Dermis blood vessel endothelial cell (primary cell): ENCODE data around the gene TCF7L2. TPM values are rescaled to one million over a fixed set of nuclear protein-coding genes. Genes with fewer than 3 reads are reported as not detected.
A peak's percentile ranks its signal among the peaks of the same experiment; 100 is the strongest.

Experiments
- DNase-seq: peaks from one replicate; pipeline ENCODE4 v3.0.0; 2010
- total RNA-seq: library from RNA; depleted of rRNA; stranded (reverse); fragments of >200 nt; gene quantifications from 2 replicates; pipeline ENCODE4 v1.2.3, GENCODE V29; 2014

The TCF7L2 gene
- total RNA-seq, 1 donor from 2014 or later: 2.9 TPM

DNA sequence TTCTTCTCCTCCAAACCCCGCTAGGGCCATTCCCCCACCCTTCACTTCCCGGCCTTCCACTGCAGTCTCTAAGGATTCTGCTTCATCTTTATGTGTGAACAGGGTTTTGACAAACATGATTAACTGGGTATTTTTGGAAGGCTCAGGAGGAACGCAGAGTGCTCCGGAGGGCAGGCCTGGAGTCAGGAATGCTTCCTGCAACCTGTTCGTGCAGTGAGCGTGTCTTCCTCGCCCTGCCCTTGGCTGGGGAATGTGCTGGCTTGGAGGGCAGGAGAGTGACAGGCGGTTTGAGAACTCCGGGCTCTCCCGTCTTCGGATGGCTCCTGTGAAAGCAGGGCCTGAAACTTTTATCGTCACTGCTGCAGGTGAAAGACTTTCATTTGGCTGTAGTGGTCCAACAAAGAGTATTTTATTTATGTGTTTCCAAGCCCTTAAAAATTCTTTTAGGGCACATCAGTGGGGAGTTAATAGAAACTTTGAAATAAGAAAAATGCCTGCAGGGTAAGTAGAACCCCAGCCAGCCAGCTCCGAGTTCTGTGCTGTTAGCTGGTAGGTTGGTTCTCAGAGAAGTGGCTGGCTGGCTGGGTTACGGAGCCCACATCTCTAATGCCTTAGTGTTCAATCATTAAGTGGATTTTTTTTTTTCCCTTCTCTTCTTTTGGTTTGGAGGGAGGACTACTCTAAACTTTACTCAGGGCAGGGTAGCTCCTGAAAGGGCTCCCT is 51.0 kb downstream of the TCF7L2 start:
- DNase-seq: no peak

- DNase-seq: no peak
Measured at GRCh38 chr10:113001599-113002448, 51.8 kb downstream of the TCF7L2 start.

GRCh38 chr10:113002449-113002777 is 52.4 kb downstream of the TCF7L2 start:
- DNase-seq: no peak

DNA sequence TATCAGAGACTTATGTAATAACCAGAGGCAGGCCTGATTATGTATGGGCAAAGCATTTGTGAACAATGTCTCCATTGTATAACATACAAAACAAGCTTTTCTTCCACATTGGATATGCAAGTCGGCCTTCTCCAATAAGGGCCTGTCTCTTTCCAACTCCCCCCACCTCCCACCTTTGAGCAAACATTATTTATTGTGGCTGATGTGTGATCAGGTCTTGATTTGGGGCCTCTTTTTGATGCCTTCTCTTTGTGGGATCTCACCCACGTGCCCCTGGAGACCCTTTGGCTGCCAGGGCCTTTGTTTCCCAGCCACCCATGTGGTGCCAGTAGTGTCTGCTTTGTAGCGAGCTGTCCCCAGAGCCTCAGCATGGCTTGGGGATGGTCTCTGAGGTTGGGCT is 53.0 kb downstream of the TCF7L2 start:
- DNase-seq: no peak

DNA sequence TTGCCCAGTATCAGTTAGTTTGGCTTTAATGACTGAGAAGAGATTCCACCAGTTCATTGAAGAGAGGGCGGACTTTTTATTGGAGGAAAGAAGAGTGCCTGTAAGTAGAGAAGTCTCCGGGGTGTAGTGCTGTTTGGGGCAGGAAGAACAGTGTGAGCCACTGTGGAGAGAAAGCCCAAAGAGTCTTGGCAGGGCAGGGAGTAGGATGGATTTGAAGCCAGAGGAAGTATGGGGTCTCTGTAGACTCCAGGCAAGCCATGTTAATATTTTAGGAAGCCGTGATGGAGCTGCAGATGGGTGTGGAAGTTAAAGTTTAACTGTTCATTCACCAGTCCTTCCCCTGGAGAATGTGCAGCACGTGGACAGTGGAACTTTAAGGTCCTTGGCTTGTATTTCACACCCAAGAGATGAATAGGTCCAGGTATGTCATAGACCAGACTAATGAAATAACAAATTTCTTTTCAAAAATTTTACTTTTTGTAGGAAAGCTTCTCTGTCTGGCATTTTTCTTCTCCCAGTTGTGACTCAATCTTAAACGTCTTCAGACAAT is 54.1 kb downstream of the TCF7L2 start:
- DNase-seq: no peak

DNA sequence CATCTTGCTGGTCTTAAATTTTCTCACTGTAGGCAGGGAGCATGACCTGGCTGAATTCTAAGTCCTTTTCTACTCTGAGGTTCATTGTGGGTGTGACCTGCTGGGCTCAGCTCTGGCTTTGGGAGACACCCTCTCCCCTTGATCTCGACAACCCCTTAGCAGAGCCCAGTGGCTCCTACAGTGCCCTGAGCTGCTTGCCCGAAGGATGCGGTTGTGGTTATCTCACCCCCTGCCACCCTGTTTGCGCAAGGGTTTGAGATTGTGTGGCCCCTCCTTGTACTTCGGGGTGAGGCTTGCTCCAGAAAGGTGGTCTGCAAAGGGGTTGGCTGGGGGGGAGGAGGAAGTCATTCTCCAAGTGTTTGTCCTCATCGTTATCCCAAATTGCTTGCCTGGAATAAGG is 55.3 kb downstream of the TCF7L2 start:
- DNase-seq: no peak

DNA sequence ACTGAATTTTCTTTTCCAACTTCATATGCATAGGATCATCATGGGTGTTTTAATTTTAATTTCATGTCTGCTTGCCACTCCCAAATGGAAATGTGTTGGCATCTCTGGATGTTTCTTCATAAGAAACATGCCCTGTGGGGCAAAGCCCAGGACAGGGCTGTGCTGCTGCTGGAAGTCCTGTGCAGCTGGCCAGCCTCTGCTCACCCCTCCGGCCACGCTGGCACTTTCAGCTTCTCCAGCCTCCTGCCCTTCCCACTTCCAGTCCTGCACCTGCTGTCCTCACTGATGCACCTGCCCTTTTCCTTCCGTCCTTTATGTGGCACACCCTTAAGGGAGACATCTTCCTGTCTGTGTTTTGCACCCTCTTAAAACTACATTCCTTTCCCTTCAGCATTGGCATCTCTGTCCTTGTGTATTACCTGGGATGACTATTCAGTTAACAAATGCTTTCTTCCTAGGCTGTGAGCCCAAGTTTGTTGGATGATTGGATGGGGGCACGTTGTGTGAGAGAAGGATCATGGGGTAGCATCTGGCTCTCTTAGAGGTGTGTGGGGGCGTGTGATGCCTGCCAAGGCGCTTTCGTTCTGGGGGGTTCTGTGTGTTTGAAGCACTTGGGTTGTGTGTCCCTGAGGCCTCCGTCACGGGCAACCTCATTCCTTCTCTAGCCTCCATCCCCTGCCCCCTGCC is 56.8 kb downstream of the TCF7L2 start:
- DNase-seq: no peak

GRCh38 chr10:113007343-113007771 is 57.3 kb downstream of the TCF7L2 start:
- no peak for DNase-seq

DNA sequence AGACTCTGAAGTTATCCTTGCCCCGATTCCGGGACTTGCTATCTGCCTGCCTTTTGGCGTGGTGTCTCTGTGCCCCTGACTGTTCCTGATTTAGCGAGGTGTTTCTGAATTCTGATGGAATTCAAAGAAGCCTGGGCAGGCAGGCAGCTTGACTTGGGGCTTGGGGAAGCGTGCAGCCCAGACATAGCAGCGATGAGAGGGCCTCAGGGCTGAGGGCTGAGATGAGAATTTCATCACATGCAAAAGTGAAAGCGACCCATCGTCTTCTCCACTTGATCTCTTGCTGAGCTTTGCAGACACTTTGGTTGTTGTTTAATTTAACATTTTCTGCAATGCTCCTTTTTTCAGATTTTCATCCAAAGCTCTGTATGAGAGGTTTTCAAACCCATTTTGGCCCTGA is 57.8 kb downstream of the TCF7L2 start:
- no peak for DNase-seq

DNA sequence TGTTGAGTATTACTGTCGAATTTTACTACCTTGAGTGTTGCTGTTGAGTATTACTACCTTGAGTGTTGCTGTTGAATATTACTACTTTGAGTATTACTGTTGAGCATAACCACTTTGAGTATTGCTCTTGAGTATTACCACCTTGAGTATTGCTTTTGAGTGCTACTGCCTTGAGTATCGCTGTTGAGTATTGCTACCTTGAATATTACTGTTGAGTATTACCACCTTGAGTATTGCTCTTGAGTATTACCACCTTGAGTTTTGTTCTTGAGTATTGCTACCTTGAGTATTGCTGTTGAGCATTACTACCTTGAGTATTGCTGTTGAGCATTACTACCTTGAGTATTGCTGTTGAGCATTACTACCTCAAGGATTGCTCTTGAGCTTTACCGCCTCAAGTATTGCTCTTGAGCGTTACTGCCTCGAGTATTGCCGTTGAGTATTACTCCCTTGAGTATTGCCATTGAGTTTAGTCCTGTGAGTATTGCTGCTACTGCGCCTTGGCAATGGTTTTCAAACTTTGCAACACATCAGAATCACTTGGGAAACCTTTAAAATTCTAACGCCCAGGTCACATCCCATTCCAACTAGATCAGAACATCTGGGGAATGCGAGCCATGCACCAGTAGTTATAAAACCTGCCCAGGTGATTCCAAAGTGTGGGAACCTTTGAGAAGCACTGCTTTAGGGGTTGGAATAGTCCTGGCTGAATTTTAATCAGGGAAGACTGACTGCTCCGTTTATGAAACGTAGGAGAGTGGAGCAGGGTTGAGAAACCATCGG is 61.7 kb downstream of the TCF7L2 start:
- DNase-seq: no peak

DNA sequence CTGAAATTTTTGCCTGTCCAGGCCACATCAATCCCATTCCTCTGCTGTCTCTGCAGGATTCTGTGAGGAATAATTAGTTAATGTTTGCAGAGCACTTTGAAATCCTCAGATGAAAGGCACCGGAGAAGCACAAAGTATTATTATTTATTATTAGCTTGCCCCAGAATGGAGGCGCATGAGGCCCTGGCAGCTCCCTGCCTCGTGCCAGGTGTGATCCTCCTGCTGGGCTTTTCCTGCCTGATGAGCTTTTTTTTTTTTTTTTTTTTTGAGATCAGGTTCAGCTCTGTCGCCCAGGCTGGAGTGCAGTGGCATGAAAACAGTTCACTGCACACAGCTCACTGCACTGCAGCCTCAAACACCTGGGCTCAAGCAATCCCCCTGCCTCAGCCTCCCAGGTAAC is 65.2 kb downstream of the TCF7L2 start:
- DNase-seq: no peak

- no peak for DNase-seq
Measured at GRCh38 chr10:113017376-113017775, 67.3 kb downstream of the TCF7L2 start.

DNA sequence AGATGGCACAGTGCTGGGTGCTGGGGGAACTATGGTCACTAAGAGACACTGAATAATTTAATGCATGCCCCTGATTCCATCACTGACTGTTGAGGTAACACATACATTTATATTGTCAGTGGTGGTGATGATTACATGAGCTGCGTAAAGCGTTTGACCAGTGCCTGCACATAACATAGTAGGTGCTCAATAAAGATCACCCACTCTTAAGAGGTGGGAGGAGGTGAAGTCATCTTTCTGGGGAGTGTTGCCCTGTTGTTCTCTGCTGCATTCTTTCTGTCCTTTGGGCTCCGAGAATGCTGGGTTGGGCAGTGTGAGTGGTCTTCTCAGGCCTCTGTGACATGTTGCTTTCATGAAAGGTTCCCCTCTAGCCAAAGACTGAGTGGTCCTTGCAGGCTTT is 68.0 kb downstream of the TCF7L2 start:
- DNase-seq: no peak

GRCh38 chr10:113019096-113019495 is 69.0 kb downstream of the TCF7L2 start:
- no peak for DNase-seq

GRCh38 chr10:113019692-113020474 is 69.8 kb downstream of the TCF7L2 start:
- no peak for DNase-seq

DNA sequence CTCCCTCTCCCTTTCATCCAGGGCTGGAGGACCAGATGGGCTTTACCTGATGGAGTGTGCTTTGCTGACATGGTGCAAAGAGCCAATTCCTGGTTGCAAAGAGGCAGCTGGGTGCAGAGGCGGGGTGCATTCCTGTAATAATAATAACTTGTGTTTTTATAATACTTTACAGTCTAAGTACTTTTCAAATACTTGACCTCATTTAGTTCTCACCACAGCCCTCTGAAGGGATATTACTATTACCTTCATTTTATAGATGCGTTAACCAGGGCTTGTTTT is 70.4 kb downstream of the TCF7L2 start:
- no peak for DNase-seq

GRCh38 chr10:113020838-113021237 is 70.8 kb downstream of the TCF7L2 start:
- DNase-seq: peak; percentile 69

DNA sequence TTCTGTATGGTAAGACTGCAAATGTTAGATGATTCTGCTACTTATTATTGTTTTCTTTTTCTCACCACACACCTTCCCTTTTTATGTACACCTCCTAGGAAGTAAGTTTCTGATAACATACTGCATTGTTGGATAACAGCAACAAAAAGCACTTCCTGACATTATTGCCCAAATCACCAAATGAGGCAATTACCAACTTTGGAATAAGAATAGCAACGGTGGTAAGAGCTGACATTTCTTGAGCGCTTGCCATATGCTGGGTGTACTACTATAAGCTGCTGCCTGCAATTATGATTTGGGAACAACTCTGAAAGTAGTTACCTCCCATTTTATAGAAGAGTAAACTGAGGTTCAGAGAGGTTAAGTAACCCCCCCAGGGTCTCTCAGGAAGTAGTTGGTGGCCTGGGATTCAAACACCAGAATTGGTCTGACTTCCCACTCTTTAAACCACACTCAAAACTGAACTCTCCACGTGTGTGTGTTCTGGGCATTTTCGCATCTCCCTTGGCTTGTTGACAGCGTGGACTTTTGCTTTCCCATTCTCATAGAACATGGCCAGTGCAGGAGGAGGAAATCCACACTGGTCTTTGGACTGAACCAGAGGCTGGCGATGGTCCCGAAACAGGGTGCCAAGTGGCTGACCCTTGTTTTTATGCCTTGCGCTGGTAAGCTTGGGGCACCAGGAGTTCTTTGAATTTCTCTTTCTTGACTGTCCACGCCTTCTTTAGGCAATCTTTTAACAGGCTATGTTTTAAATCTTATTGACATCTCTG is 71.4 kb downstream of the TCF7L2 start:
- peak; percentile 58 for DNase-seq

GRCh38 chr10:113022265-113022664 is 72.2 kb downstream of the TCF7L2 start:
- peak; percentile 21 for DNase-seq

GRCh38 chr10:113023017-113023416 is 73.0 kb downstream of the TCF7L2 start:
- no peak for DNase-seq

DNA sequence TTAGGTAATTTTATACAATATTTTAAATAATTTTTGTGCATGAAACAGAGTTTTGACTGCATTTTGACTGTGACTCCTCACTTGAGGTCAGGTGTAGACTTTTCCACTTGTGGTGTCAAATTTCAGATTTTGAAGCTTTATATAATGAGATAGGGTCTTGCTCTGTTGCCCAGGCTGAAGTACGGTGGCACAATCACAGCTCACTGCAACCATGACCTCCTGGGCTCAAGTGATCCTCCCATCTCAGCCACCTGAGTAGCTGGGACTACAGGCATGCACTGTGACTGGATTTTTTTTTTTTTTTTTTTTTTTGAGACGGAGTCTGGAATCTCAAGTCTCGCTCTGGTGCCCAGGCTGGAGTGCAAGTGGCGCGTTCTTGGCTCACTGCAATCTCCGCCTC is 74.9 kb downstream of the TCF7L2 start:
- no peak for DNase-seq
